Hematopoietic multipotent progenitor cell treated with erythropoietin and hydrocortisone succinate and interleukin-3 and kit ligand, for 15 days (in vitro differentiated cells): ENCODE measurements around the gene TNNC1.
A peak's percentile ranks its signal among the peaks of the same experiment; 100 is the strongest.

ENCODE experiments used
- DNase-seq: peaks from one replicate; pipeline ENCODE4 v3.0.0-alpha.2; 2015; ENCODE audit warnings: low spot score

The TNNC1 gene

DNA sequence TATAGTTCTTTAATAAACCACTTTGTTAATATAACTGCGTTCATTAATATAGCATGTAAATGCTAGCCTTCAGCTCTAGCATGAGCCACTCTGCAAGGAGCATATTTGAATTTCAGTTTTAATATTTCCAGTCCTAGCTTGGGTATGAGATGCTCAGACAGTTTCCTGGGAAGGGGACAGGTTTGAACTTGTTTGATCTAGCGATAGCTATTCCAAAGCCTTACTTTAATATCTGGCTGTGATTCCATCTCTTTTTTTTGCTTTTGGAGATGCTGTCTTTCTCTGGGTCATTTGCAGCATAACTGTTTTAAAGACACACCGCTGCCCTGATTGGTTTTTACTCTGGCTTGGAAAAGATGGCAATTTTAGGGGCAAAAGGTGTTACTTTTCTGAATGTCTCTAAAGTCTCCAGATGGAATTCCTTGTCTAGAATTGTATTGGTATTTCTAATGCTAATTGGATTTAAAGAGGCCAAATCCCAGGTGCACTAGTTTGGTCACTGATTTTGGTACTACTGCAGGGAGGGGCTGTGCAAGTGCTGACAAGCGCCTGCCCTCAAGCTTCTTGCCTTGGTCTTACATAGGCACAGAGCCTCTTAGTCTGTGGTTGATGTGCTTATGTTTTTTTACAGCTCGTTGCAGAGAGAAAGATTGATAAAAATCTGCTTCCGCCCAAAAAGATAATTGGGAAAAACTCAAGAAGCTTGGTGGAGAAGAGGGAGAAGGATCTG lies 4.4 kb upstream of the TNNC1 start:
- no peak for DNase-seq

DNA sequence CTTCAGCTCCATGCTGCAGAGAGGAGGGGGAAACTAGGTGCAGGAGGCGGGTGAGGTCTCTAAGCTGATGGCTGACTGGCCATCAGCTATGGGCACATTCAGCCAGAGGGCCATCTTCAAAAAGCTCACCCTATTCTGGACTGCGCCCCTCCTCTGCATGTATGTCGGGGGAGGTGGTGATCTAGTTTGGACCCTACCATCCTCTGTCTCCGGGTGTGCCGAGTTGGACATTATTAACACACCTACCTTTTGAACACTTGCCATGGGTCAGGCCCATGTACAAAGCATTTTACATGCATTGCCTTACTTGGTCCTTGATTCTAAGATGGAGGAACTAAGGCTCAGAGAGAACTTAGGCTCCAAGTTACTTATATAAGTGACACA lies 3.0 kb upstream of the TNNC1 start:
- DNase-seq, result no peak

DNA sequence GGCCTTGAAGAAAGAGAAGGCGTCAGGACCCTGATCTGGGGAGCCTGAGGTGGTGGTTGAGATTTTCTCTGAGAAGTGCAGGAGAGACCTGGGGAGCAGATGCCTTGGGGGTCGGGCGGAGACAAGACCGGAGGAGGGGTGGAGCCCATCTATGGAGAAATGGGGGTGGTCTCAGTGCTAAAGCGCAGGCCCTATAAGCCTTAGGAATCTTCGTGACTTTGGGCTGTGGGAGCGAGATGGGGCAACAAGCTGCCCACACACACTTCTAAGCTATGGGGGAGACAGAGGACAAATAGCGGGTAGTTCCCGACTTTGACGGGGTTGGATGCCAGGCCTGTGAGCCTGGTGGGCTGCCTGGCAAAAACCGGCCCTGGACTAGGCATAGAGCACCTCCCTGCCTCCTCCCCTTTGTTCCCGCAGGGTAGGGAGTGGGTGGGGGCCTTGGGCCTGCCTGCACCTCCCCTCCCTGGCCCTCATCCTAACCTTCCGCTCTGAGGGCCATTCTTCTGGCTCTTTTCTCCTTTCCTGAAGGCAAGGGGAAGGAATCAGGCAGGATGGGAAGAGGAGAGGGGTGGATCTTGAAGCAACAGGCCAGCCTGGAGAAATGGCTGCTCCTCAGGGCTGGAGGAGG lies 2.4 kb upstream of the TNNC1 start:
- no peak for DNase-seq

- DNase-seq, result peak; percentile 85
These were observed 1.7 kb upstream of the TNNC1 start, which contains the start of gene NISCH for GRCh38 chr3:52455283-52456168. Gene NISCH (plus strand): TSS chr3:52455604. CDS start chr3:52455642, 38 bp downstream.

DNA sequence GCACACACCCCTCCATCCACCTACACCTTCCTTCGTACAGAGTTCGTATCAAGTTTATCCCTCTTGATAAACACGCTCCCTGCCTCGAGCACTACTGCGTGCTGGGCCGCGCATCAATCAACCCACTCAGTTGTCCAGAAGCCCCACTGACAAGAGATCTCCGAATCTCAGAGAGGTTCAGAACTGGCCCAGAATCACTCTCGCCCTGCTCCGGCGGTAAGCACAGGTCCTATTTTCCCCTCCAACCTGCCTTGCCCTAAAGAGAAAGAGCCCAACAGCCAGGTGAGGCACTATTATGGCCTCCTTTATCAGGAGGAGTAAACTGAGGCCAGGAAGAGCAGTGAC lies 1.1 kb upstream of the TNNC1 start:
- DNase-seq, result no peak

- DNase-seq, result peak; percentile 24
These were observed 553 bp upstream of the TNNC1 start for GRCh38 chr3:52454250-52454937.

- DNase-seq, result no peak
These were observed 1.1 kb downstream of the TNNC1 start for GRCh38 chr3:52452570-52453221.

GRCh38 chr3:52452126-52452525 lies 1.7 kb downstream of the TNNC1 start:
- DNase-seq, result no peak

- no peak for DNase-seq
These were observed 2.4 kb downstream of the TNNC1 start for GRCh38 chr3:52451237-52452083.

- no peak for DNase-seq
These were observed 3.2 kb downstream of the TNNC1 start for GRCh38 chr3:52450489-52451236.

DNA sequence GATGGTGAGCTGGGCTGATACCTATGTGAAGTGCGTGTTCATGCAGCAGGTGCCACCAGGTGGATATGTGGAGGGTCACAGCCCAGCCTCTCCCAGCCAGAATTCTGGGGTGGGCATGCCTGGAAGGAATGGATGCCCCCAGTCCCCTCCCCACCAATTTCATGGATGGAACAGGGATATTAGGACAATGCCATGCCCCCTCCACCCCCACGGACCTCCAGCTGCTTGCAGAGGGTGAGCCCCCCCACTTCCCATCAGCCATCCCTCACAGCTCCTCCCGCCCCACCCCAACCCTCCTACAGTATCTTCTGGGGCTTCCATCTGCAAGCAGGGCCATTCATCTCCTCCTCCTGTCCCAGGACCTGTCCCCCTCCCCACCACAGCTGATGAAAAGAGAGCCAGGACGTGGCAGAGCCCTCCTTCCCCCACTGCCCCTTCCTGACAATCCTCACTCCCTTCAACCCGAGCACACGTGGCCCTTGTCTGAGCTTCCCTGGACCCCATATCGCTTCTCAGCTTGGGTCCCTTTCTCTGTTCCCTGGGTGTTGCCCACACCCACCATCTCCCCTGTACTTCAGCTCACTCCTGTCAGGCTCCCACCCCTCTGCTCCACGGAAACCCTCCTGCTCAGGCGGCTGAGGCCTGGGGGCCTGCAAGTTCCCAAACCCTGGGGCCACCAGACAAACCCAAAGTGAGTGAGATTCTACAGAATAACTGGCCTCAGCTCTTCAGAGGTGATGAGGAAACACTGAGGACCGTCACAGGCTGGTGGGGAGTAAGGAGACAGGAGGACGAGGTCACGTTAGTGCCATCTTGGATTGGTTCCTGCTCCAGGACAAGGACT lies 6.1 kb downstream of the TNNC1 start:
- no peak for DNase-seq

DNA sequence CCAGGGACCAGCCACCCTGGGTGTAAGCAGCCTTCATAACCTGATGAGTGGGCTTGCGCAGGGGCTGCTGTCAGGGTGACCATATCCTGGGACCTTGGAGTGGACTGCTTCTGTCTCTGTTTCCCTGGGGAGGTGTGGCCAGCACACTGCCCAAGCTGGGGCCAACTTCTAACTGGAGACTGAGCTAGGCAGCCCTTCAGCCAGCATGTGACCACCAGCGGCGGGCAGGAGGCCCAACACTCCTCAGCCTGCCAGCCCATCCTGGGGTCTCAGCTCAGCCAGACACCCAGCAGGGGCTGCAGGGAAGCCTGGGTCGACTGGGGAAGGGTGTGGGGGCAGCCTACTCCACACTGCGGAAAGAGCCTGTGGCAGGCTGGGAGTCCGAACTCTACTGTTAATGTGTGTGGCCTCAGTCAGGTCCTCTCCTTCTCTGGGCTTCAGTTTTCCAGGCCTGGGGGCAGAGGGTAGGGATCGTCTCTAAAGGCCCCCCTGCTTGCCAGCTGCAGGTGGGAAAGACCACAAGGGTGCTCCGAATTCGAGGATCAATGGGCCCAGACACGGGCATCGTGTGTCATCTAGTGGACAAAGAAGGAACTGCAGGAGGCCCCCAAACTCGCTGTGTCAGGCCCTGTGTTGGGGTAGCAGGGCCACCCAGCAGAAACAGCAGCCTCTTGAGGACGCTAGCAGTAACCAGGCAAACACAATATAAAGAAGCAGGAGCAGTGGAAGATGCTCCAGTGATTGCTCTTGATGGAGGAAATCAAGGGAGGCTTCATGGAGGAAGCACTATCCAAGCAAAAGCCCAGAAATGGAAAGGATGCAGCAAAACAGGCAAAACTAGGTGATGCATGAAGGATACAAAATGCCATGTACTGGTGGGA lies 7.0 kb downstream of the TNNC1 start:
- peak; percentile 82 for DNase-seq

- DNase-seq, result no peak
These were observed 7.8 kb downstream of the TNNC1 start for GRCh38 chr3:52446042-52446441.

- peak; percentile 71 for DNase-seq
These were observed 8.7 kb downstream of the TNNC1 start, which contains the start of gene SEMA3G for GRCh38 chr3:52444860-52445793. Gene SEMA3G (minus strand): TSS chr3:52445103. CDS start chr3:52445027, 76 bp downstream.

DNA sequence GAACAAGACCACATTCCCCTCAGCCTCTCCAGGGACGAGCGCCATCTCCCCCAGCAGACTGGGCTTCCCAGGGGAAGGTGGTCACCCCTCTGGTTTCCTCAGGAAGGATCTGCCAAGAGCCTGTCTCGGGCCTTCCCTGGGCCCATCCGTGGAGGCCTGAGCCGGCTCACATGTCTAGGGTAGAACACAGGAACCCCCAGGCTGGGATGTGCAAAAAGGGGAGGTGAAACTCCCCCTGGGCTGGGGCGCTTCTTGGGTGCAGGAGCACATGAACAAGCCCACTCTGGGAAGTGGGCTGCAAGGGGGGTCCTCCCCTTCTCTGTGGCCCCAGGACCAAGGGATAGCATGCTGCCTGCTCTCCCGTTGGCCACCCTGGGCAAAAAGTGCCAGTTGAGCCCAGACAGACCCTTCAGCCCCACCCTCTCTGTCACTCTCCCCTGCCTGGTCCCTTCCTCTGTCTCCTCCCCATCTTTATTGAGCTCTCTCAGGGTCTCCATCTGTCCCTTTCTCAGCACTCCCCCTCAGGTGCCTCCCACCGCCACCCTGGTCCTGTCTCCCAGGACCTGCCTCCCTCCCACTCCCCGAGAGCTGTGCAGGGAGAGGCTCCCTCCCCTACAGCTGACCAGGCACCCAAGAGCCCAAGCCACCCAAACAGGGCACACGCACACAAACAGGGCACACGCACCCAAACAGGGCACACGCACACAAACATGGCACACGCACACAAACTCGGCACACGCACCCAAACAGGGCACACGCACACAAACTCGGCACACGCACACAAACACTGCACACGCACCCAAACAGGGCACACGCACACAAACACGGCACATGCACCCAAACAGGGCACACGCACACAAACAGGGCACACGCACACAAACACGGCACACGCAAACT lies 9.8 kb downstream of the TNNC1 start:
- no peak for DNase-seq

DNA sequence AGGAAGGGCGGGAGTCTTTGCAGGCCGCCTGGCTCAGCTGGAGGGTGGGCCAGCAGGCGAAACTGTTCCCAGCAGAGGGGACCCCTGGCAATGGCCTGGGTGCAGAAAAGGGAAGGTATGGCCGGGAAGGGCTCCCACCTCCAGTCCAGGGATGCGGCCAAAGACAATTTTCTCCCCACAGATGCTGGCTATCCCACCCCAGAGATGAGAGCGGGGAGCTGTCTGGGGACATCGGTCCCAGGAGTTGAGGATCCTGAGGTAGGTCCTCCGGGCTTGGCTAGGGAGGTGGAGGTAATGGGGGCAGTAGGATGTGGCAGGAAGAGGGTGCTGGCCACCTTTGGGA lies 10.6 kb downstream of the TNNC1 start:
- no peak for DNase-seq
